Nephron progenitor cell (in vitro differentiated cells): ENCODE measurements around the gene LAMB1.

Source experiments
- DNase-seq: peaks from one replicate; pipeline ENCODE4 v3.0.0; 2021
- H3K27ac Mint-ChIP-seq: 2 replicates; pipeline ENCODE4 v1.8.0; 2021; ENCODE audit warnings: mild to moderate bottlenecking, moderate library complexity, mixed read lengths
- H3K27me3 Mint-ChIP-seq: 2 replicates; pipeline ENCODE4 v1.8.0; 2021; ENCODE audit warnings: mild to moderate bottlenecking, low read depth, mixed read lengths; ENCODE audit not compliant: poor library complexity
- H3K36me3 Mint-ChIP-seq: 2 replicates; pipeline ENCODE4 v1.8.0; 2021; ENCODE audit warnings: low read depth, mixed read lengths
- H3K4me1 Mint-ChIP-seq: 2 replicates; pipeline ENCODE4 v1.8.0; 2021; ENCODE audit warnings: mixed read lengths
- H3K4me3 Mint-ChIP-seq: 2 replicates; pipeline ENCODE4 v1.8.0; 2021; ENCODE audit warnings: mild to moderate bottlenecking, moderate library complexity, mixed read lengths
- H3K9me3 Mint-ChIP-seq: 2 replicates; pipeline ENCODE4 v1.8.0; 2021; ENCODE audit warnings: mild to moderate bottlenecking, moderate library complexity, mixed read lengths
- CTCF ChIP-seq: fragments of 200-600 bp; sonication (generic); IDR thresholded peaks from 2 replicates; pipeline ENCODE4 v1.5.0; 2021; ENCODE audit warnings: antibody characterized with exemption

LAMB1 gene

GRCh38 chr7:108017776-108018151 is 14.8 kb upstream of the LAMB1 start:
- DNase-seq: no peak
- H3K9me3 Mint-ChIP-seq: no peaks in the 10 kb centered on the region
- H3K27ac Mint-ChIP-seq: no peak overlapping the region
- no peak overlapping the region for H3K4me3 Mint-ChIP-seq
- H3K4me1 Mint-ChIP-seq: peaks cover 45% of the 10 kb centered on the region
- H3K27me3 Mint-ChIP-seq: no peaks in the 10 kb centered on the region
- H3K36me3 Mint-ChIP-seq: no peaks in the 10 kb centered on the region
- no peak for TF ChIP-seq CTCF

GRCh38 chr7:108016841-108017775 is 14.1 kb upstream of the LAMB1 start:
- H3K4me3 Mint-ChIP-seq: no peak overlapping the region
- DNase-seq: no peak
- no peak overlapping the region for H3K27ac Mint-ChIP-seq
- H3K9me3 Mint-ChIP-seq: no peaks in the 10 kb centered on the region
- H3K36me3 Mint-ChIP-seq: no peaks in the 10 kb centered on the region
- H3K4me1 Mint-ChIP-seq: peaks cover 45% of the 10 kb centered on the region
- no peaks in the 10 kb centered on the region for H3K27me3 Mint-ChIP-seq
- peak; percentile 24 for TF ChIP-seq CTCF

- DNase-seq: no peak
These were observed 12.8 kb upstream of the LAMB1 start for GRCh38 chr7:108015740-108016139.

GRCh38 chr7:108014747-108015682 is 12.1 kb upstream of the LAMB1 start:
- Mint-ChIP-seq H3K9me3 (no peaks in the 10 kb centered on the region), H3K27ac (no peak overlapping the region), H3K27me3 (no peaks in the 10 kb centered on the region), H3K4me1 (peaks cover 38% of the 10 kb centered on the region), H3K4me3 (no peak overlapping the region), H3K36me3 (no peaks in the 10 kb centered on the region)
- TF ChIP-seq CTCF: no peak
- DNase-seq: no peak

More at GRCh38 chr7:108015740-108016139, 12.8 kb upstream of the LAMB1 start:
- Mint-ChIP-seq H3K4me3 (no peak overlapping the region), H3K36me3 (no peaks in the 10 kb centered on the region), H3K9me3 (no peaks in the 10 kb centered on the region), H3K27me3 (no peaks in the 10 kb centered on the region), H3K27ac (no peak overlapping the region), H3K4me1 (peaks cover 41% of the 10 kb centered on the region)
- no peak for TF ChIP-seq CTCF

GRCh38 chr7:108014215-108014614 is 11.3 kb upstream of the LAMB1 start:
- Mint-ChIP-seq H3K36me3 (no peaks in the 10 kb centered on the region), H3K27ac (no peak overlapping the region), H3K4me1 (peaks cover 30% of the 10 kb centered on the region), H3K27me3 (no peaks in the 10 kb centered on the region), H3K4me3 (no peak overlapping the region), H3K9me3 (no peaks in the 10 kb centered on the region)
- TF ChIP-seq CTCF: no peak
- no peak for DNase-seq
